Activated naive CD8-positive, alpha-beta T cell treated with anti-CD3 and anti-CD28 coated beads, Interleukin-2, amount 10 ng/mL, durations not matched to agents 7 days and 5 days (primary cell): ENCODE measurements around the gene NRXN3. TPM values are rescaled to one million over a fixed set of nuclear protein-coding genes. Genes with fewer than 3 reads are reported as not detected.

Experiments used
- ATAC-seq: fragments of 150-1000 bp; cut with Tn5 transposase; one replicate; pipeline ENCODE4 v1.10.0; 2021; ENCODE audit warnings: low read depth, moderate library complexity
- POLR2A ChIA-PET: fragments of 350-600 bp; sonication (Branson Sonifier 250); formaldehyde crosslinking; loops from one replicate; lab custom pipeline; 2021; ENCODE audit warnings: antibody characterized with exemption; lab: Charles Lee
- DNase-seq: peaks from one replicate; pipeline ENCODE4 v3.0.0; 2021
- H3K27ac Mint-ChIP-seq: one replicate; pipeline ENCODE4 v1.8.0; 2022; ENCODE audit warnings: mild to moderate bottlenecking, mixed read lengths
- H3K27me3 Mint-ChIP-seq: one replicate; pipeline ENCODE4 v1.8.0; 2022; ENCODE audit warnings: mild to moderate bottlenecking, moderate library complexity, mixed read lengths
- H3K36me3 Mint-ChIP-seq: one replicate; pipeline ENCODE4 v1.8.0; 2021; ENCODE audit warnings: mild to moderate bottlenecking, mixed read lengths
- H3K4me1 Mint-ChIP-seq: one replicate; pipeline ENCODE4 v1.8.0; 2021; ENCODE audit warnings: mixed read lengths
- H3K4me3 Mint-ChIP-seq: one replicate; pipeline ENCODE4 v1.8.0; 2022; ENCODE audit warnings: mild to moderate bottlenecking, moderate library complexity, mixed read lengths
- H3K9me3 Mint-ChIP-seq: one replicate; pipeline ENCODE4 v1.8.0; 2021; ENCODE audit warnings: mixed read lengths
- total RNA-seq, 2 experiments: library from RNA; stranded (reverse); gene quantifications; one replicate each; pipeline ENCODE4 v1.2.3, GENCODE V29; 2021

NRXN3 gene
- total RNA-seq, 2 experiments from 2014 or later = not detected

DNA sequence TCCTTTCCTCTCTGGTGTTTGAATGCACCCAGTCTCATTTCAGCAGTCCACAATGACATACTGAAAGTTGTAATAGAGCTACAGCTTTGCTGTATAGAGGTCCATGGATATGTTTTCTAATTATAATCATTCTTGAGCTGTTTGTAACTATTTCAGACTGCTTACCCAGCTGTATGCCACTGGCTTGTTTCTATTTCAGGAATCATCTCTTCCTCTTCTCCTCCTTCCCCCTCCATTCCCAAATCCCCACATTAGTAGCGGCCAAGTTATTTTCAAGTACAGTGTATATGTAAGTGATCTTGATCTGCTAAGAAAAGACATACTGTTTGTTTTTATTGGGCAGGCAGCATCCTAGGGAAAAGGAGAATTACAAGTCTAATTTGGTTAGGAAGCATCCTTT is 1266.2 kb downstream of the NRXN3 start:
- H3K4me3 Mint-ChIP-seq = no peak overlapping the region
- no peaks in the 10 kb centered on the region for H3K9me3 Mint-ChIP-seq
- no peaks in the 10 kb centered on the region for H3K4me1 Mint-ChIP-seq
- POLR2A ChIA-PET = no interaction called here
- ATAC-seq = no peak
- H3K36me3 Mint-ChIP-seq = no peaks in the 10 kb centered on the region
- DNase-seq = no peak
- H3K27me3 Mint-ChIP-seq = peaks cover 2% of the 10 kb centered on the region
- H3K27ac Mint-ChIP-seq = no peak overlapping the region

DNA sequence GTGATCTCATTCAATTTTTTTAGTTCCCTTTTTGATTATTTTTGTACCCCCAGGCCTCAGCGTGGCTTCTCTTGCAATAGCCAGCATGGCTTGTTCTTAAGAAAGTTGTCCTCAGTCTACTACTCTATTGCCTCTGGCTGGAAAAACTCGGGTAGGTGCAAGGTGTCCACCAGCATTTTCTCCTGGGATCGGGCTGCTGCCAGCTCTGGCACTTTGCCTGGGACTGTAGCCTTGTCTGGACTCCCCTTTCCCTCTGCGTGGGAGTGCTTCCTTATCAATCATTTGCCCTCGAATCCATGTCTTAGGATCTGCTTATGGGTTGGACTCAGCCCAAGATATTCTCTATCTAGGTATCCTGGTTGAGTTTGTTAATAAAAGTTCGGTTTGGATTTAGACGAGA is 1267.8 kb downstream of the NRXN3 start:
- DNase-seq (no peak), ATAC-seq (no peak)
- POLR2A ChIA-PET = no interaction called here
- Mint-ChIP-seq H3K27ac (no peak overlapping the region), H3K9me3 (no peaks in the 10 kb centered on the region), H3K36me3 (no peaks in the 10 kb centered on the region), H3K4me3 (no peak overlapping the region), H3K4me1 (no peaks in the 10 kb centered on the region), H3K27me3 (peaks cover 2% of the 10 kb centered on the region)

DNA sequence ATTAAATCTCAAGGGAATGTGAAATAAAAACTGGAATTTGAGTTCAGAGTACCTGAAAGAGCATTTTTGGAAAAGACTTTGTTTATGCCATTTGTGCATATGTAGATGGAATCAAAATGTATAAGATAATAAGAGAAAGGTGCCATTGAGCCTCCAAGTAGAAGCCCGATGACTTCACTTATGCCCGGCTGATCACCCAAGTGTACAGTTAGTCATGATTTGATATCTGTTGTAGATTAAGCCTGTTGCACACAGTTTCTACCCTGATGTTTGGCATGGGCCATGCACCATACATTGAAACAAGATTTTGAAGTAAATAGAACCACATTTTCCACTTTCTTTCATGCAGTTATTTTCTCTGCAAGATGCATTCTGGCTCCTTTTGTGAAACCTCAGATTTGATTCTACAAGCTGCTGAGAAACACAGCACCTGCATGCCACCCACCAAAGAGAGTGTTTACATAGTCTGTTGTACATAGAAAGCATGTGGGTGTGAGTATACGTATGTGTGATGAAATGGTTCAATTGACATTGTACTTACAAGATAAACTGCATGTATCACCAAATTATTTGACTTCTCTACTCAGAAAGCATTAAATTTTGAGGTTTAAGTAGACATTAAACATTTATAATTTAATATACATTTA is 1268.6 kb downstream of the NRXN3 start:
- Mint-ChIP-seq H3K9me3 (peaks cover 1% of the 10 kb centered on the region), H3K4me3 (no peak overlapping the region), H3K27me3 (peaks cover 2% of the 10 kb centered on the region), H3K4me1 (no peaks in the 10 kb centered on the region), H3K27ac (no peak overlapping the region), H3K36me3 (no peaks in the 10 kb centered on the region)
- no peak for DNase-seq
- no peak for ATAC-seq
- POLR2A ChIA-PET = no interaction called here

DNA sequence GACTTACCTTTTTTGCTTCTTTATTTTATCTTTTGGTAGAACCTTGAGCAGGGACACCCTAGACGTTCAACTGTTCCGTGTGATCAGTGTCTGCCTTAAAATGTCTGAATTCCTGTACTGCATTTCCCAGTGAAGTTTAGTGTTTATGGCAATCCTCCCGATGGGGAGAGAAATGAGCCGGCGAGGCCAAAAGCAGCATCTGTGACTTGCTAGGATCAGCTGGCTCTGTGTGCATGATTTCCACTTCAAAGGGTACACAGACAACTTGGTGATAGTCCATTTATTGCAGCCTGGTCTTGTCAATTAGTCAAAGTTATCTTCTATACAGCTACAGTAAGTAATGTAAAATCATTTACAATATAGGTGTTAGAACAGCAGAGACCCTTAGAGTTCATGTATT is 1272.6 kb downstream of the NRXN3 start:
- no peaks in the 10 kb centered on the region for H3K4me1 Mint-ChIP-seq
- no peaks in the 10 kb centered on the region for H3K36me3 Mint-ChIP-seq

DNA sequence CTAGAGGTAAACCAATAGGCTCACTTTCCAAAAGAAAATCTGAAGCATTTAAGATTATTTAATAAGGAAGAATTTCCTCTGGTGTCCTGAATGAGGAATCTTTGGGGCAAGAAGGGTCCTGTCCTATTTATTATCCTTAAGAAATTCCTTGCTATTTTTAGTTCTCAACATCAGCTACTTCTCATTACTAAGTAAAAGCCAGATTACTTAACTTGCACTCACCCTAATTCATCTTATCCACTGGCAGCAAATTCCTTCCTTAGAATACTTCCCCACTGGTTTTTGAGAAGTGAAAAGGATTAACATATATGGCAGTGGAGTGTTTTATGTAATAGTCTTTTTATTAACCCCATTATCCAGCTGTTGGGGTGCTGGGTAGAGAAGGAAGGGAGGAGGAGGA is 1273.4 kb downstream of the NRXN3 start:
- peaks cover 1% of the 10 kb centered on the region for H3K9me3 Mint-ChIP-seq
- DNase-seq = no peak
- POLR2A ChIA-PET = no interaction called here
- no peaks in the 10 kb centered on the region for H3K4me1 Mint-ChIP-seq
- H3K36me3 Mint-ChIP-seq = no peaks in the 10 kb centered on the region
- no peak for ATAC-seq
- H3K27me3 Mint-ChIP-seq = no peaks in the 10 kb centered on the region
- no peak overlapping the region for H3K27ac Mint-ChIP-seq
- H3K4me3 Mint-ChIP-seq = no peak overlapping the region

More for the DNA sequence above, 1272.6 kb downstream of the NRXN3 start:
- no peak for ATAC-seq
- no peak for DNase-seq
- peaks cover 1% of the 10 kb centered on the region for H3K9me3 Mint-ChIP-seq
- no peaks in the 10 kb centered on the region for H3K27me3 Mint-ChIP-seq
- no peak overlapping the region for H3K4me3 Mint-ChIP-seq
- H3K27ac Mint-ChIP-seq = no peak overlapping the region
- POLR2A ChIA-PET = no interaction called here

DNA sequence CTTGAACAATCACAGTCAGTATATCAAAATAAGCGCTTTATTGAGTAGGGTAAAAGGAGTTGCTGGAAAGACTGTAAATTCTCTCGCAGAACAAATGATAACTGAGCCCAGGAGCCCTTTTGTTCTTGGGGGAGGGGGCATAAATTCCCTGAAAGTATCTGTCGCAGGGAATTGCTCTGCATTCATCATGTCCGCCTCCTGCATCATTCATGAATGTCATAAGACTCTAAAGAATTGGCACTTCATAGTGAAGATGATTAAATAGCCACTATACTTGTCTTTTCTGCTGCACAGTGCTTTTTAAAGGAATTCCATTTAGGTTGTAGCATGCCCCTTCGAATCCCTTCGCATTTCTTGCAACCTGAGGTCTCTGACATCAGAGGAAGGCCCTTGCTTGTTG is 1278.8 kb downstream of the NRXN3 start:
- Mint-ChIP-seq H3K9me3 (no peaks in the 10 kb centered on the region), H3K4me1 (peaks cover 1% of the 10 kb centered on the region), H3K36me3 (no peaks in the 10 kb centered on the region), H3K4me3 (no peak overlapping the region), H3K27ac (no peak overlapping the region), H3K27me3 (no peaks in the 10 kb centered on the region)
- no peak for DNase-seq
- POLR2A ChIA-PET = no interaction called here
- no peak for ATAC-seq

DNA sequence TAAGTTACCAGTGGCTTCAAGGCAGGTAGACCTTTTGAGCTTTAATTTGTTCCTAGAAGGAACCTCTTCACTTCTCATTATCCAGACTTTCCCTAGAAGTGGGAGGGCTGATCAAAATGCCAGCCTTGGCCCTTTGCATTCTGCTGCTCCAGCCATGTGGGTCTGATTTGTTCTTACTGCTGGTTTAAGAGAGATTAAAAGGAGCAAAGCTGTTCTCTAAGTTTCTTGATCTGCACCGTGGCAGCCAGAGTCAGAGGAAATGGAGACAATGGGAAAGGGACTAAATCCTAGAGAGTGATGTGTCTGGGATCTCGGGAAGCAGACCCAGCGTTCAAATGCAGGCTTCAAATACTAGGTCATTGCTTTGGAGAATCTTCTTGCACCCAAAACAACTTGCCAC is 1281.4 kb downstream of the NRXN3 start:
- no peak overlapping the region for H3K27ac Mint-ChIP-seq
- H3K4me1 Mint-ChIP-seq = peaks cover 1% of the 10 kb centered on the region
- no peaks in the 10 kb centered on the region for H3K36me3 Mint-ChIP-seq
- H3K9me3 Mint-ChIP-seq = no peaks in the 10 kb centered on the region
- H3K27me3 Mint-ChIP-seq = no peaks in the 10 kb centered on the region
- no peak for DNase-seq
- no peak for ATAC-seq
- H3K4me3 Mint-ChIP-seq = no peak overlapping the region
- POLR2A ChIA-PET = no interaction called here

DNA sequence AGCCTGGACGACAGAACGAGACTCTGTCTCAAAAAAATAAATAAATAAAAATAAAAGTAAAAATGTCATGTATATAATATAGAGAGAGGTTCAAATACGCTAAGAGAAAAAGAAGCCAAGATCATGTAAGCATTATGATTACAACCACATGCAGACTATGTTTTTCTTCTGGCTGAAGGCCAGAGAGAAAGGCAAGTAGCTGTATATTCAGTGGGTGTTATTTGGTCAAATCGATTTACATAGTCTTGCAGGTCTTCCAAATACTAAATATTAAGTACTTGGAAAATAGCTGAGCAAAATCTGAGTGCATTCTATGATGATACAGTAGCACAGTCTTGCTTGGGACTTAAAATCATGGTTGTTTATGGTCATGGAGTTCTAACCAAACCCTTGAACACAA is 1283.1 kb downstream of the NRXN3 start:
- DNase-seq = no peak
- Mint-ChIP-seq H3K27me3 (no peaks in the 10 kb centered on the region), H3K4me1 (peaks cover 1% of the 10 kb centered on the region), H3K27ac (no peak overlapping the region), H3K36me3 (no peaks in the 10 kb centered on the region), H3K4me3 (no peak overlapping the region), H3K9me3 (no peaks in the 10 kb centered on the region)
- POLR2A ChIA-PET = no interaction called here
- ATAC-seq = no peak

DNA sequence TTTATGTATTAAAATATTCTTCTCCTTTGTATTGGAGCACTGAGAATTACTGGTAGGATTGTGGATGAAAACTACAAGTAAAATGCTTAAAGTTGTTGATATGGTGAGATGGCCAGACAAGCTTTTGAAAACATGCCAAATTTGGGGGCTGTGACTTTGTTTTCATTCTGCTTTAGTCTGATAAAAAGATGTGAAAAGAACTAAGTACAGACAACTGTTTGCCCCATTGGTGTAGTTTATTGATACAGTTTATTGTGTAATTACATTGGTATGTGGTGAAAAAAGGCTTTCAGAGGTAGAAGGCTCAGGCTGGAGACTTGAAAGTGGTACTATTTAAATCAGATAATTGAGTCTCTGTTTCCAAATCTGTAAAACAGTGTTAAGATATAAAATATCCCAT is 1294.3 kb downstream of the NRXN3 start:
- Mint-ChIP-seq H3K27ac (no peak overlapping the region), H3K4me1 (no peaks in the 10 kb centered on the region), H3K36me3 (no peaks in the 10 kb centered on the region), H3K9me3 (no peaks in the 10 kb centered on the region), H3K27me3 (no peaks in the 10 kb centered on the region), H3K4me3 (no peak overlapping the region)
- POLR2A ChIA-PET = no interaction called here
- no peak for ATAC-seq
- DNase-seq = no peak

DNA sequence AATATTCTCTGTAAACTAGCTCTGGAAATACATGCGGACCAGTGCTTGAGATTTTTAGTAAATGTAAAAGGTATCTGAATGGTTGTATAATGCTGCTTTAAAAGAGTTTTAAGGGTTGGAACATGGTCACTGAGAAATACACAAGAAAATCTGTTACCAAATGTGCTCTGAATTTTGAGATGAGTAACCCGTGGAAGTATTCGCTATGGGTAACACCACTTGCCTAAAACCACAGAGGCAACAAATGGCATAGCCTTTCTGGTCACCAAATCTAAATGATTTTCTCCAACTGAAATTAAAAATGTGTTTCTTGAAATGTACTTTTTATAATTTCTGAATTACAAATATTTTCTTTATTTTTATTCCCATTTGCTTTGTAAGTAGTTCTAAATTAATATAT is 1295.5 kb downstream of the NRXN3 start:
- Mint-ChIP-seq H3K36me3 (no peaks in the 10 kb centered on the region), H3K27ac (no peak overlapping the region), H3K4me3 (no peak overlapping the region), H3K27me3 (no peaks in the 10 kb centered on the region), H3K4me1 (no peaks in the 10 kb centered on the region), H3K9me3 (peaks cover under 1% of the 10 kb centered on the region)
- POLR2A ChIA-PET = no interaction called here
- DNase-seq (no peak), ATAC-seq (no peak)

DNA sequence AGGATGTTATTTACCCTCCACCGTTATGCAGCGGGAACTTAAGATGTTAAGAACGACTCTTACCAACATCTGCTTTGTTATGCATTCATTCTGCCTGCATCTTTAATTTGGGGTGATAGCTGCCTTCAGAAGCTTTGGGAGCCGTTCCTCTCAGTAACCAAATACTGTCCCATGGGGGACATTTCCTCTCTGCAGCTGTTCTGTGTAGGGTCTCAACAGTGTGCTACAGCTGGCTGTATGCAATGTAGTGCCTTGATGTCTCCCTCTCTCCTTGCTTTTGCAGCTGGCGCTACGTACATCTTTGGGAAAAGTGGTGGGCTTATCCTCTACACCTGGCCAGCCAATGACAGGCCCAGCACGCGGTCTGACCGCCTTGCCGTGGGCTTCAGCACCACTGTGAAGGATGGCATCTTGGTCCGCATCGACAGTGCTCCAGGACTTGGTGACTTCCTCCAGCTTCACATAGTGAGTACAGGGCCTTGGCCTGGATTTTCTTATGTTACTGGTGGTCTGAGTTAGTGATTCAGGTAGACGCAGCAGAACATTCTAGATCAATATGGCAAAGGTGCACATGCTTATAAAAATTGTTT is 1296.9 kb downstream of the NRXN3 start:
- no peaks in the 10 kb centered on the region for H3K4me1 Mint-ChIP-seq
- H3K4me3 Mint-ChIP-seq = no peak overlapping the region
- no peak overlapping the region for H3K27ac Mint-ChIP-seq
- H3K9me3 Mint-ChIP-seq = peaks cover 2% of the 10 kb centered on the region
- POLR2A ChIA-PET = no interaction called here
- H3K27me3 Mint-ChIP-seq = no peaks in the 10 kb centered on the region
- H3K36me3 Mint-ChIP-seq = no peaks in the 10 kb centered on the region
- DNase-seq (no peak), ATAC-seq (no peak)

DNA sequence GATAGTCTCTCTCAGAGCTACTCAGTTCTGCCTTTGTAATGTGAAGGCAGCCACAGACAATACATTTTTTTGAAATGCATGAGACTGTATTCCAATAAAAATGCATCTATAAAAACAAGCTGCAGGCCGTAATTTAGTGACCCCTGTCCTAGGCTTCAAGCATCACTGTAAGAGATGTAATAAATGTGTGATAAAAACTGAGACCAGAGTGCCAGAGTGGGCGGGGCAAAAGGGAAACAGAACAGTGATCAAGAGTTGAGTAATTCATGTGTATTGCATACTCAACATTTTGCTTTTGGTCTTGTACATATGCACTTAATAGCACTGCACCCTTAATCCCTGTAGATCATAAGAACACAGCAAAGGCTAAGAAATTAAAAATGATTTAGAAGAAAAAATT is 1297.7 kb downstream of the NRXN3 start:
- Mint-ChIP-seq H3K9me3 (peaks cover 2% of the 10 kb centered on the region), H3K27me3 (no peaks in the 10 kb centered on the region), H3K4me3 (no peak overlapping the region), H3K4me1 (no peaks in the 10 kb centered on the region), H3K36me3 (no peaks in the 10 kb centered on the region), H3K27ac (no peak overlapping the region)
- ATAC-seq (no peak), DNase-seq (no peak)
- POLR2A ChIA-PET = no interaction called here

DNA sequence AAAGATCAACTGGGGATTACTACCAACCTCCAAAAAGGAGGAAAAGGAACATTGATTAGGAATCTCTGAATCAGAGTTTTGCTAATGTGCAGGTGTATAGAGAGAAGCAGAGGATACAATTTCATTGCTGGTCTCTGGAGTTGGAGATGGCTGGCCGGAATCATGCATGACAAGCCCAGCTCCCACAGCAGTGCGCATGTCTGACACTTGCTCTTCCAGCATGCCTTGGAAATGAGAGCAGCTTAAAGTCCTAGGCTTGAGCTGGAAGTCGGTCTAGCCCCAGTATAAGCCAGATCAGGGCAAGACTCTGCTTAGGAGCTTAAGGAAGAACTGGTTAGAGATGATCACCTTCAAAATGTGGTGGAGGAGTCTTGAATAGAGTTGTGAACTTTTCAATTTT is 1298.3 kb downstream of the NRXN3 start:
- Mint-ChIP-seq H3K4me3 (no peak overlapping the region), H3K4me1 (no peaks in the 10 kb centered on the region), H3K9me3 (peaks cover 2% of the 10 kb centered on the region), H3K27ac (no peak overlapping the region), H3K27me3 (no peaks in the 10 kb centered on the region), H3K36me3 (no peaks in the 10 kb centered on the region)
- ATAC-seq (no peak), DNase-seq (no peak)
- POLR2A ChIA-PET = no interaction called here

DNA sequence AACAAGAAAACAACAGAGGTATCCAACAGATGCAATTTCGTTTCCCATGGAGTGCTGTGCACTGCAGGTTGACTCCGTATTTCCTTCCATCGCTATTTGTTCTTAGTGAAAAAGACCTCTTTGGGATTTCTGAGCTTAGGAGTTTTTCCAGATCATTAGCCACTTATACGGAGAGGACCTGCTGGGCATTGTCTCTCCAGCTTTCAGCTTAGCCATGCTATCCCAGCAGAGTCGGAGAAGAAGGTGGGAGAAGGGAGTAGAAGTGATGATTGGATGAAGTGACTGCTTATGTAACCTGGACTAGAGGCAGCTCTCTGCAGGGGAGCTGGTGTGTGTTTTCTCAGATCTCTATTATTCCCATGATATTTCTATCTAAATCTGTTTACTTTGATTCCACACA is 1303.5 kb downstream of the NRXN3 start:
- H3K36me3 Mint-ChIP-seq = no peaks in the 10 kb centered on the region
- no peak overlapping the region for H3K4me3 Mint-ChIP-seq
- no peaks in the 10 kb centered on the region for H3K27me3 Mint-ChIP-seq
- POLR2A ChIA-PET = no interaction called here
- no peak overlapping the region for H3K27ac Mint-ChIP-seq
- no peaks in the 10 kb centered on the region for H3K4me1 Mint-ChIP-seq
- DNase-seq (no peak), ATAC-seq (no peak)
- peaks cover 2% of the 10 kb centered on the region for H3K9me3 Mint-ChIP-seq
